DOHH2 (cell line): ENCODE results near the gene RAET1G.

ENCODE experiments used
- EZH2phosphoT487 ChIP-seq: fragments of 200-600 bp; sonication (generic); IDR thresholded peaks from 2 replicates; pipeline ENCODE4 v1.6.1; 2017; ENCODE audit warnings: borderline replicate concordance, mild to moderate bottlenecking, antibody characterized with exemption, low read length, moderate library complexity, mixed read lengths
- TF ChIP-seq, protein P1 (sequence below): fragments of 200-600 bp; sonication (generic); IDR thresholded peaks from one replicate; pipeline ENCODE4 v1.5.1; 2014; ENCODE audit warnings: antibody characterized with exemption, mild to moderate bottlenecking, low read depth, low read length; ENCODE audit not compliant: poor library complexity, severe bottlenecking

DNA sequence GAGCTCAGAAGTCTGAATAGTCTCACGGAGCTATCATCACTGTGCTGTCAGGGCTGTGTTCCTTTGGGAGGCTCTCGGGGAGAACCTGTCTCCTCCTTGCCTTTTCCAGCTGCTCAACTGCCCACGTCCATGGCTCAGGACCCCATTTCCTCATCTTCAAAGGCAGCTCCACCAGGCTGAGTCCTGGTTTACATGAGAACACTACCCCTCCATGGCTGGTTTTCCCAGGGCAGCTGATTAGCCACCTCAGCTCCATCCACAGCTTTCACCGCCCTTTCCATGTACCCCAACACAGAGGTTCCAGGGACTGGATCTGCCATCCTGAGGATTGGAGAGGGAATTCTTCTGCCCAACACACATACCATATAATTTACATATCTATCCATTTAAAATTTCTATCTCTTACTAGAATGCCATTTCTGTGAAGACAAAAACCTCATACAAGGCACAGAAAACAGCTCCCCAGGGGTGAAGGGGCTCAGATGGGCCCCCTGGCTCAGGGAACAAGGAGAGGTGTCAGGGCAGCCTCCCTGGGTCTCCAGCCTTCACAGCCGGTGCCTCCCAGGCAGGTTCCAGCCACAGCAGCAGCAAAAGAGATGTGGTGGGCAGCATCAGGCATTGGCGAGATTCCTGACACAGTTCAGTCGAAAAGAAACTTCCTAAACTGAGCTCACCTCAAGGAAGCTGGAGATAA is 22.8 kb downstream of the RAET1G start:
- TF ChIP-seq, protein P1, sequence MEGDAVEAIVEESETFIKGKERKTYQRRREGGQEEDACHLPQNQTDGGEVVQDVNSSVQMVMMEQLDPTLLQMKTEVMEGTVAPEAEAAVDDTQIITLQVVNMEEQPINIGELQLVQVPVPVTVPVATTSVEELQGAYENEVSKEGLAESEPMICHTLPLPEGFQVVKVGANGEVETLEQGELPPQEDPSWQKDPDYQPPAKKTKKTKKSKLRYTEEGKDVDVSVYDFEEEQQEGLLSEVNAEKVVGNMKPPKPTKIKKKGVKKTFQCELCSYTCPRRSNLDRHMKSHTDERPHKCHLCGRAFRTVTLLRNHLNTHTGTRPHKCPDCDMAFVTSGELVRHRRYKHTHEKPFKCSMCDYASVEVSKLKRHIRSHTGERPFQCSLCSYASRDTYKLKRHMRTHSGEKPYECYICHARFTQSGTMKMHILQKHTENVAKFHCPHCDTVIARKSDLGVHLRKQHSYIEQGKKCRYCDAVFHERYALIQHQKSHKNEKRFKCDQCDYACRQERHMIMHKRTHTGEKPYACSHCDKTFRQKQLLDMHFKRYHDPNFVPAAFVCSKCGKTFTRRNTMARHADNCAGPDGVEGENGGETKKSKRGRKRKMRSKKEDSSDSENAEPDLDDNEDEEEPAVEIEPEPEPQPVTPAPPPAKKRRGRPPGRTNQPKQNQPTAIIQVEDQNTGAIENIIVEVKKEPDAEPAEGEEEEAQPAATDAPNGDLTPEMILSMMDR, result no peak
- no peak for TF ChIP-seq EZH2phosphoT487
